ENCODE results near the gene CTSA. TPM values are rescaled to one million over a fixed set of nuclear protein-coding genes. Genes with fewer than 3 reads are reported as not detected.

Gene CTSA
- total RNA-seq (2021; ENCODE audit: unreplicated experiment), result 109 TPM
- polyA plus RNA-seq (2012), result 116 and 130 TPM in 2 replicates
- Bru-seq, nascent RNA, result percentile 66 among the genes with signal in this experiment
- BruChase-seq, experiment 1, labeled RNA remaining after a 6-hour chase, result percentile 89 among the genes with signal in this experiment
- BruChase-seq, experiment 2, labeled RNA remaining after a 2-hour chase, result percentile 87 among the genes with signal in this experiment
- long read RNA-seq, transcript CTSA-207 (2 exons, 2,183 nt), result minor isoform, 43 of 202 reads
- long read RNA-seq, transcript CTSA-204 (15 exons, 2,149 nt), result major isoform, 100 of 202 reads
- long read RNA-seq, transcript CTSA-203 (14 exons, 1,972 nt), result minor isoform, 20 of 202 reads
- long read RNA-seq, partial matches to known transcripts, result 23 of 202 reads
- long read RNA-seq, other reads (novel, unspliced or antisense), result 14 of 202 reads

DNA sequence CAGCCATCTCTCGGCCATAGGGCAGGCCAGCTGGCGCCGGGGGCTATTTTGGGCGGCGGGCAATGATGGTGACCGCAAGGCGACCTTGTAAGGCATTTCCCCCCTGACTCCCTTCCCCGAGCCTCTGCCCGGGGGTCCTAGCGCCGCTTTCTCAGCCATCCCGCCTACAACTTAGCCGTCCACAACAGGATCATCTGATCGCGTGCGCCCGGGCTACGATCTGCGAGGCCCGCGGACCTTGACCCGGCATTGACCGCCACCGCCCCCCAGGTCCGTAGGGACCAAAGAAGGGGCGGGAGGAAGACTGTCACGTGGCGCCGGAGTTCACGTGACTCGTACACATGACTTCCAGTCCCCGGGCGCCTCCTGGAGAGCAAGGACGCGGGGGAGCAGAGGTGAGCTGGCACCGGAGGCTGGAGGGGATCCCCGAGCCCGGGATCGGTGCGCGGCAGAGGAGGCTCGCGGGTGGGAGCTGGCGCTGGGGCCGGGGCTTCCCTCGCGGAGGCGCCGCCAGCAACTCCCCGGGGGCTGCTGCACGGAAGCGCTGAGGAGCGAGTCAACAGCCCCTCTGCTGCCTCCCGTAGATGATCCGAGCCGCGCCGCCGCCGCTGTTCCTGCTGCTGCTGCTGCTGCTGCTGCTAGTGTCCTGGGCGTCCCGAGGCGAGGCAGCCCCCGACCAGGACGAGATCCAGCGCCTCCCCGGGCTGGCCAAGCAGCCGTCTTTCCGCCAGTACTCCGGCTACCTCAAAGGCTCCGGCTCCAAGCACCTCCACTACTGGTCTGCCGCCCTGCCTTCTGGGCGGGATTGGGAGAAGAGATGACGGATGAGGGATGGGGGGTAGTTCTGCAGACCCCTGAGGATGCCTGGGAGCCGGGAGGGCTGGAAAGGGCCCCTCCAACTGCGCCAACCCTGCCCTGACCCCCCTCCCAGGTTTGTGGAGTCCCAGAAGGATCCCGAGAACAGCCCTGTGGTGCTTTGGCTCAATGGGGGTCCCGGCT, at the start of gene CTSA, which contains the start of gene NEURL2:
CTSA (plus strand) TSS at position 351 of the 999 bp plus-strand sequence; CDS start at position 585, 234 bp downstream.
NEURL2 (minus strand) TSS at position 224 of the 999 bp plus-strand sequence; CDS start at position 7, 217 bp downstream.
- peak; percentile 85 for ATAC-seq
- Histone ChIP-seq H2AFZ (ENCODE audit: low read depth, low read length, poor library complexity, severe bottlenecking) (peak within 1 kb of the TSS; percentile 80), H3K27ac (ENCODE audit: low read depth, low read length) (peak within 1 kb of the TSS; percentile 77), H3K4me2 (ENCODE audit: low read length) (peak within 1 kb of the TSS; percentile 99), H3K27me3 (ENCODE audit: insufficient read depth, low read length) (no peaks in the 10 kb centered on the region), H3K4me3 (replicated peaks in 1 of 2; ENCODE audit: low read depth in 1 of 2, low read length in 2 of 2) (peak within 1 kb of the TSS; percentile 83 to 93), H3K79me2 (ENCODE audit: insufficient read depth, low read length) (peaks cover 4% of the 10 kb centered on the region; the same call in 1 of the 2 replicates), H4K20me1 (ENCODE audit: insufficient read depth) (no peaks in the 10 kb centered on the region), H3K36me3 (ENCODE audit: control insufficient read depth in 1 of 2, insufficient read depth in 2 of 2, low read length in 2 of 2) (peaks cover 6 to 21% of the 10 kb centered on the region in 2 experiments; a peak in 3 of 4 replicates), H3K9me2 (ENCODE audit: insufficient read depth) (no peaks in the 10 kb centered on the region), H3K9me3 (ENCODE audit: control insufficient read depth in 1 of 2, insufficient read depth in 1 of 2, low read depth in 1 of 2, low read length in 2 of 2) (no peaks in the 10 kb centered on the region), H3K9ac (ENCODE audit: low read length) (peak within 1 kb of the TSS; percentile 76), H3K4me1 (ENCODE audit: control insufficient read depth in 1 of 2, insufficient read depth in 2 of 2, low read length in 2 of 2) (peaks cover 10 to 18% of the 10 kb centered on the region in 2 experiments; a peak in 3 of 4 replicates)
- CTCF ChIA-PET, result interaction anchor here (1.5 kb wide), 1 partner anchor 14 kb away, joined by 4 read pairs; no protein-coding TSS in a partner anchor
- POLR2A ChIA-PET, result interaction anchor here (0.9 to 1.1 kb wide), 2 partner anchors 10 to 42 kb away, joined by 3 to 4 read pairs; partner anchors contain the start of gene ZSWIM1
- DNase-seq (ENCODE audit: low read depth, low spot score), result peak; percentile 82
- no TSS peak for BruUV-seq (replicated peaks)
- intact Hi-C loops (cut with micrococcal nuclease), result no loop called here
- RAD21 ChIA-PET (ENCODE audit: low non-redundant PET in 1 of 2, low total read pairs in 2 of 2, uncharacterized antibody in 2 of 2, unreplicated experiment in 2 of 2), result no interaction called here
- no peak for TF ChIP-seq JUND (IDR thresholded peaks at IDR 0.05)
- TF ChIP-seq POLR2AphosphoS5 (IDR thresholded peaks at IDR 0.05; ENCODE audit: low read depth, low read length), result peak; percentile 57
- peak; percentile 87 for TF ChIP-seq YY1 (IDR thresholded peaks at IDR 0.05; ENCODE audit: extremely low read depth, insufficient replicate concordance, low read depth, low read length)
- peak; percentile 42 for TF ChIP-seq TCF7L2 (IDR thresholded peaks at IDR 0.05; ENCODE audit: borderline replicate concordance, extremely low read depth, insufficient read depth, insufficient read length)
- no peak for TF ChIP-seq REST (IDR thresholded peaks at IDR 0.05; ENCODE audit: low read depth)
- TF ChIP-seq, protein P1, sequence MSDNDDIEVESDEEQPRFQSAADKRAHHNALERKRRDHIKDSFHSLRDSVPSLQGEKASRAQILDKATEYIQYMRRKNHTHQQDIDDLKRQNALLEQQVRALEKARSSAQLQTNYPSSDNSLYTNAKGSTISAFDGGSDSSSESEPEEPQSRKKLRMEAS (IDR thresholded peaks at IDR 0.05), result peak; percentile 87
- peak; percentile 92 for TF ChIP-seq SIN3A (IDR thresholded peaks at IDR 0.05; ENCODE audit: low read depth)
